Activated naive CD4-positive, alpha-beta T cell (primary cell): Measurements from ENCODE around the gene SOX13.
"Not testable (repeated sequence)": the region's sequence is repeated elsewhere in the genome, so short reads cannot be mapped to it uniquely, and the experiment has no call there.

ENCODE experiments used
- DNase-seq, 4 experiments: peaks; one replicate each; lab custom pipeline; 2025; lab: John Stamatoyannopoulos, UW

SOX13 gene

DNA sequence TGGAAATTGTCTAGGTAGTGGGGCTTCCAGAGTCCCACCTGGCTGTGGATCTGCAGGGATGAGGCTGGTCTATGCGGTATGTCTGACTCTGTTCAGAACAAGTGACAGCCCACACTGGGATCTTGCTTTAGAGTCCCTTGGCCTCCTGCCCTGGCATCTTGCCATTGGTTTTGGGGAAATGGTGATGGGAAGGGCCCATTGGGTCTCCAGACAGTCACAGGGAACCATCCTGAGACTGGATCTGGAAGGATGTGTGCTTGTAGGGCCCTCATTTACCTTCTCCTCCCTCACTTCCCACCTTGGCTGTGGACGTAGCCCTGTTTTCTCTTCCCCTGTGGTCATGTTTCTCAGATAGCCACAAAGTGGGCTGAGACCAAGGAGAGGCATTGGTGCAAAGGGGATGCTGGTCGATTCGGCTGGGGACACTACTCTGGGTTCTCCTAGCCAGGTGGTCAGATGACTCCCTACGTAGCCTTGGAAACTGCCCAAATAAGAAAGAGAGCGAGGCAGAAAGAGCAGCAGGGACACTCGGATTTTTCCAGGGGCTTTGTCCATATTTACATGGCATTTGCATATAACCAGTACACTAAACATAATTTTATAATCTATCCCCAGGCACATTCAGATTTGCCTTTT is 15.1 kb downstream of the SOX13 start:
- no peak for DNase-seq

- no peak for DNase-seq
Measured at GRCh38 chr1:204088596-204088995, 15.7 kb downstream of the SOX13 start.

DNA sequence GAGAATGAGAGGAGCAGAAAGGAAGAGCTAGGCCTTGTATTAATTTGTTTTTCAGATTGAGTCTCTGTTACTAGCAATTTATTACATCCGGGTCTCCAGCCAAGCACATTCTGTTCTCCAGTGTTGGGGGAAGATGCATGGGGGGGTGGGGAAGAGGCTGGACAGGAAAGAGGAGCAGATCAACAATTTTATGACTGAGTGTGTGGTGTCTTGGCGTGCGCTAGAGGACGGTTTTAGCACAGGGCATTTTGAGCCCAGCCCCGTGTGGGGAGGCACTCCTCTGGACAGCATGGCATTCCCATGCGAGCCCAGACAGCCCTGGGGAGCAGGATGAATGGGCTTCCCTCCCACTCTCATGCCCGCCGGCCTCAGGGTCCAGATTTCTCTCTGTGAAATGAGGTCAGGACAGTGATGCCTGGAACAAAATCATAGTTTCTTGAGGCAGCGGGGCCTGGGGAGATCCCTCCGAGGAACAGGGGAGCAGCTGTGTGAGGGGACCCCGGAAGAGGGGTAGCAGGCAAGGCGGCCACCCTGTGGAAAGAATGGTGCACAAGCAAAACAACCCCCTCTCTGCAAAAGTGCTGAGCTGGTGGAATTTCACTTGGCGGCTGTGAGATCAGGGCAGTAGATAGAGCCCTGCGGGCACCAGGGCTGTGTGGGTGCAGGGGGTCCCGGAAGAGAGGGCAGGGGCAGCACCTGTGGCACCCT is 16.3 kb downstream of the SOX13 start:
- DNase-seq: no peak

DNA sequence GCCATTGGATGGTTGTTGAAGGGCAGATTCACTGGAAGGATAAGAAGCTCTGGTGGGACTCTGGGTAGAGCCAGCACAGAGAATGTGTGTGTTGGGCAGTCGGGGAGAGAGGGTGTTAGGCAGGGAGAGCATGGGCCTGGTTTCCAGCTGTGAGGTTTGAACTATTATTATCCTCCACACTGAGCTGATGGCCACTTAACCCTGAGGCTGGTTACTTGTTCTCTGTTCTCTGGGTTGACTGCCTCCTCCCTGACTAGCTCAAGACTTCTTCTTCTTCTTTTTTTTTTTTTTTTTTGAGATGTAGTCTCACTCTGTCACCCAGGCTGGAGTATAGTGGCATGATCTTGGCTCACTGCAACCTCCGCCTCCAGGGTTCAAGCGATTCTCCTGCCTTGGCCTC is 17.2 kb downstream of the SOX13 start:
- DNase-seq: not testable (repeated sequence)

- no peak for DNase-seq
Measured at GRCh38 chr1:204091066-204091465, 18.2 kb downstream of the SOX13 start.

DNA sequence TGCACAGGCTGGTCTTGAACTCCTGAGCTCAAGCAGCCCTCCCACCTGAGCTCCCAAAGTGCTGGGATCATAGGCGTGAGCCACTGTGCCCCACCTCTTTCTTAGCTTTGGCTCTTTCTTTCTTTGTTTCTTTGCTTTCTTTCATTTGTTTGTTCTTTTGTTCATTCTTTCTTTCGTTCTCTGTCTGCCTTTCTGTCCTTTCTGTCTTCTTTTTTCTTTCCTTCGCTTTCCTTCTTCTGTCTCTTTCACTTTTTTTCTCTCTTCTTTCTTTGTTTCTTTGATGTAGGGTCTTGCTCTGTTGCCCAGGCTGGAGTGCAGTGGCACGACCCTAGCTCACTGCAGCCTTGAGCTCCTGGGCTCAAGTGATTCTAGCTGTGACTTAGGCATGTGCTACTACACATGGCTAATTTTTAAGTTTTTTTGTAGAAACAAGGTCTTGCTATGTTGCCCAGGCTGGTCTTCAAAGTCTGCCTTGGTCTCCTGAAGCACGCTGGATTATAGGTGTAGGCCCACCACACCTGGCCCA is 18.9 kb downstream of the SOX13 start:
- DNase-seq: no peak

- DNase-seq: no peak
Measured at GRCh38 chr1:204092632-204093420, 19.9 kb downstream of the SOX13 start.

DNA sequence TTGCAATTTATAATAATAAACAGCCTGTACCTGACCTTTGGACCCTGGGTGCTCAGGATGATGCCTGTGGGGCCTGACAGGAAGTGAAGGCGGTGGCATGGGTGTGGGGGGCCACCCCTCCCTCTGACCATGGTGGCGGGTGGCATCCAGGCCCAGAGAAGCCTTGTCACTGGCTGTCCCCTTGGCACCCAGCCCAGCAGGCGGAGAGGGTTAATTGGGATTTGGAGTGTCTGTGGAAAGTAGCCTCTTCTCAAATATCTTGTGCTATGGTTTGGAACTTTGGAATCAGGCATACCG is 20.5 kb downstream of the SOX13 start:
- DNase-seq: no peak

DNA sequence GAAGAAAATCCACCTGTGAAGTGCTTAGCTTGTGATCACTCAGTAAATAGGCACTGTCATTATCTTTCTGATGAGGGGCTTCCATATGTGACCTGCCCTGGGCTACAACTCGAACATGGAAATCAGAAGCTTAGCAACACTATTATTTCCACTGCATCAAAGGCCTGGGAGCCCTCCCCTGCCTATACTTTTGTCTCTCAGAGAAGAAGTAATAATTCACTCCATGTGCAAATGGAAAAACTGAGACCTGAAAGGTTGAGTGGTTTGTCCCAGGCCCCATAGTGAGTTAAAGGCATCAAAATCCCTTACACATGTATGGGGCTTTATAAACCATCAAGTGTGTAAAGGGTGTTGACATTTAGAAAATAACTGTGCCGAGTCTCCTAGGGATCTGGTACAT is 20.9 kb downstream of the SOX13 start:
- DNase-seq: no peak

DNA sequence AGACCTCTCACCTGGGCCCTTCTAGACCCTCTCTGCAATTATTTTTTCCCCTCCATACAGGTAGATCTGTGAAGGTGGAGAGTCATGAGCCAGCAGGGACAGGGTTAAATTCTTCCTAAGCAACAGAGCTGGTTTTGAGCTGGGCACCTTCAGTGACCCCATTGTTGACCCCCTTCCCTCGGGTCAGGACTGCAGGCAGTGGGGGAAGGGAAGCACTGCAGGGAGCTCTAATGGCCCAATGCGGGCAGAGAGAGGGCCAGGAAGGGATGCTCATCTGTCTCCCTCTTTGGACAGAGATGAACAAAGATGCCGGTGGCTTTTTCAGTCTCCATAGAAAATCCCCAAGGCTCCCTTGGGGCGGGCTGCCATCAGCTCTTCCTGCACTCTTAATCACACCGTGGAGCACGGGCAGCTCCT is 21.4 kb downstream of the SOX13 start:
- no peak for DNase-seq

- no peak for DNase-seq
Measured at GRCh38 chr1:204094856-204095634, 22.1 kb downstream of the SOX13 start.

- no peak for DNase-seq
Measured at GRCh38 chr1:204096931-204097330, 24.0 kb downstream of the SOX13 start.

DNA sequence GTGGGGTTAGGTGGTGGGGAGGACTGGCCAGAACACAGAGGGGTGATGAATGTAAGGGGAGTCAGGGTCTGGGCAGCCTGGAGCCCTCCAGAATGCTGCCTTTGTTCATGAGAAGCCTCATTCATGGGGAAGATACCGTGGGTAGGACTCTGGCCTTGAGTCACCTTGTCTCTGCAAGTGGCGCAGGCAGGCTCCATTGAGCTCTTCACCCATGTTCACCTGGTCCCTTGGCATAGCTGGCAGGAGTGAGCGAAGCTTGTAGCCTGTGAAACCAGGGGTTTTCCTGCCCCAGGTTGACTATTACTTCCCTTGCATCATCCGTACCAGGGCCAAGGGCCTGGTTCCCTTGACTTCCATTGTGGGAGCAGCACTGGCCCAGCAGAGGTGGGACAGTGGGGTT is 25.8 kb downstream of the SOX13 start:
- DNase-seq: no peak

- not testable (repeated sequence) for DNase-seq
Measured at GRCh38 chr1:204099754-204100153, 26.8 kb downstream of the SOX13 start.

DNA sequence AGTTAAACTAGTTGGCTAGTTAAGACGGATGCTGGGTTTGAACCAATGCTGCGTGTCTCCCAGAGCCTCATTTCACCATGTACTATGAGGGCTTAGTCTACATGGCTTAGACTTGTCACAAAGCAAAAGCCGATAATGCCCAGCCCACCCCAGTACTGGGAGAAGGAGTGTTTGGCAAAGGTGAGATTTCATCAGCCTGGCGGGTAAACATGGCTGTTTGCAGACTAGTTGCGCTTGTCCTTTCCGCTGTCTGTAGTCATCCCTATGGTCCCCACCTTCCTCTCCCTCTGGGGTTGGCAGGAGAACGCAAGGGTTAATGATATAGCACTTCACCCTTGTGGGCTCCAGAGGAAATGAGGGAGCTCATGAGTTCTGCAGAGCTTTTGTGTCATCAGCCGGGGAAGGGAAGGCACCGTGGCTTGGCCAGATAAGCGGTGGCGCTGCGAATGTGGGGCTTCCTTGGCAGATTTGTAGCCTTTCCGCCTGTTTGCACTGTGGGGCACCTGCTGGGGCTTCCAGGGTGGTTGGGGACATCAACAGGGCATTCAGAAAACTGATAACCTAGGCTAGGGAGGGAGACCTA is 29.2 kb downstream of the SOX13 start:
- no peak for DNase-seq

- DNase-seq: no peak
Measured at GRCh38 chr1:204102739-204103430, 30.0 kb downstream of the SOX13 start.

DNA sequence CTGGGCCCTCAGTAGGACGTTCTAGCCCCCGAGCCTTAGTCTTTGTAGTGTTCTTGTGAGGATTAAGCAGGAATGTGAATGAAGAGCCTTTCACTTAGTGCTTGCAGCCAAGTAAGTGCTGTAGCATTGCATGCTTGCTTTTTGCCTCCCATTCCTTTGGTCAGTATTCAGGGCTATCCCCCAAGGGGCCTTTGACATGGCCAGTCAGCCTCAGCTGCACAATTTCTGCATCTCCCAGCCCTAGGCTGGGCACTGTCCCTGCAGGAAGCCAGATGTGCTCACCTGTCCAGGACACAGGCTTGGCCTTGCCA is 30.5 kb downstream of the SOX13 start:
- no peak for DNase-seq

GRCh38 chr1:204104331-204105130 is 31.6 kb downstream of the SOX13 start:
- DNase-seq: no peak

DNA sequence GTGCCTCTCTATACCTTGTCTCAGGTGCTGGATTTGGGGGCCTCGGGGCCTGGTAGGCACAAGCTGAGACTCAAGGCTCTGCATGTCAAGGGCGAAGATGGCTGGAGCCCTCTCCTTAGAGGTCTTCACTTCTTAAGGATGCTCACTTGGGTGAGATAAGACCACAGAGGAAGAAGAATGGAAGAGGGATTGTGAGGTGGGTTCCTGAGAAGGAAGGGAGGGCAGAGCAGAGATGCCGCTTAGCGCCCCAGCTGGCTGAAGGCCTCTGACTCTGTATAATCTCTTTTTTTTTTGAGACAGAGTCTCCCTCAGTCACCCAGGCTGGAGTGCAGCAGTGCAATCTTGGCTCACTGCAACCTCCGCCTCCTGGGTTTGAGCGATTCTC is 32.2 kb downstream of the SOX13 start:
- DNase-seq: no peak

GRCh38 chr1:204106825-204107224 is 33.9 kb downstream of the SOX13 start:
- DNase-seq: no peak

DNA sequence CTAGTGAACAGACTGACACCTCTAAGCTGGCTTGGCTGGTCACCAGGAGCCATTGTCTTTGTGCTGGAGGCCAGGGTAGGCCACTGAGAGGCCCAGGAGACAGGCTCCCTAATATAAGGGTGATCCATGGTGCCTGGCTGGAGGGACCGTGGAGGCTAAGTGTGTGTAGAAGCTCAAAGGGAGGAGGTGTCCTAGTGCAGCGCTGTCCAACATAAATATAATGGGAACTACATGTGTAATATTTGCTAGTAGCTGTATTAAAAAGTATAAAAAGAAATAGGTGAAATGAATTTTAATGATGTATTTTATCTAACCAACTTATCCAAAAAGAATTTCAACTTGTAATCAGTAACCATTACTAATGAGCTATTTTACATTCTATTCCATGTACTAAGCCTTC is 35.0 kb downstream of the SOX13 start:
- no peak for DNase-seq
